Small intestine (tissue), 7 donors: ENCODE measurements around the gene APP. TPM values are rescaled to one million over a fixed set of nuclear protein-coding genes. Genes with fewer than 3 reads are reported as not detected.

Experiments used
- DNase-seq, 2 donors: peaks; one replicate each; pipeline versions ENCODE4 v3.0.0 to v3.0.0-alpha.2; 2013
- FAIRE-seq: peaks from 2 replicates; lab custom pipeline; 2012; peaks lifted over from hg19 to GRCh38; lab: Jason Lieb, UNC
- H3K27ac ChIP-seq, 3 donors: one replicate each; pipeline ENCODE4 v1.5.1; 2013; ENCODE audit warnings: low read length in 2 of 3, mild to moderate bottlenecking in 2 of 3, control low read depth in 1 of 3, inconsistent platforms in 1 of 3, low read depth in 1 of 3, moderate library complexity in 1 of 3
- H3K27me3 ChIP-seq, 3 donors: one replicate each; pipeline ENCODE4 v1.6.1; 2013; ENCODE audit warnings: low read length in 3 of 3, inconsistent platforms in 1 of 3; ENCODE audit not compliant: control insufficient read depth in 3 of 3, insufficient read depth in 3 of 3
- H3K36me3 ChIP-seq, 3 donors: one replicate each; pipeline ENCODE4 v1.6.1; 2013; ENCODE audit warnings: low read length in 3 of 3, inconsistent platforms in 1 of 3, low read depth in 1 of 3, mild to moderate bottlenecking in 1 of 3, moderate library complexity in 1 of 3; ENCODE audit not compliant: control insufficient read depth in 3 of 3, insufficient read depth in 2 of 3
- H3K4me1 ChIP-seq, 3 donors: one replicate each; pipeline ENCODE4 v1.6.1; 2013; ENCODE audit warnings: low read length in 2 of 3, inconsistent platforms in 1 of 3, low read depth in 1 of 3, mild to moderate bottlenecking in 1 of 3, moderate library complexity in 1 of 3; ENCODE audit not compliant: control insufficient read depth in 3 of 3, insufficient read depth in 2 of 3
- H3K4me3 ChIP-seq, 3 donors: one replicate each; pipeline ENCODE4 v1.5.1; 2013; ENCODE audit warnings: low read length in 3 of 3, control low read depth in 1 of 3, inconsistent platforms in 1 of 3, low read depth in 1 of 3, mild to moderate bottlenecking in 1 of 3, moderate library complexity in 1 of 3
- H3K9me3 ChIP-seq, 2 donors: one replicate each; pipeline ENCODE4 v1.6.1; 2013; ENCODE audit warnings: low read depth in 1 of 2, low read length in 1 of 2; ENCODE audit not compliant: control insufficient read depth in 2 of 2, insufficient read depth in 1 of 2
- WGBS, 3 donors: extraction: QIAGEN DNeasy Blood & Tissue Kit; methylation state at CpG; one replicate each; pipeline ENCODE4 v1.1.7; 2013; 5-methylcytosine and 5-hydroxymethylcytosine counted together
- polyA plus RNA-seq, 4 donors: library from polyadenylated mRNA; stranded (reverse) in 3 of 4; unstranded in 1 of 4; fragments of 200-250 nt in 3 of 4; fragments of 120-200 nt in 1 of 4; gene quantifications; one replicate each; pipeline versions ENCODE4 v1.2.1 to v1.2.3, GENCODE V29; 2013
- donor health status: healthy with polysubstance abuse.
- donor health status: control.
- donor health status: control.
- donor health status: Bipolar disorder and iron deficiency.
- donor health status: healthy.

Gene APP
- polyA plus RNA-seq, 4 donors = 28.6 to 319 (median 124) TPM

DNA sequence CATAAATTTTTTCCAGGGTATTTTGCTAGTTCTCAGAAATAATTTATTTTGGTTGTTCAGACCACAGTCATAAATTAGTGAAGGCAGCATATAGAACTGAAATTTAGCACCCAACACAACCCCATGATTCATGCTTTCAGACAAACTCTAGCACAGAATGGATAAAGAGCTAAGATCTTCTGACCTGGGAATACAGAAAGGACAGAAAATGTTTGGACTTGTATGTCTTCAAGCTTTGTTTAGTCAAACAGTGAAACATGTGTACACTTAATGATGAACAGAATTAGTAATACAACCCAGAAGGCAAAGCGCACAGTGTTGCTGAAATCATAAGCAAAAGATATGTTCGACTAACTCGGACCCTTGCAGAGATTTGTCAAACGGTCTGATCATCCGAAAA lies 205.6 kb downstream of the APP start:
- peaks cover 0 to 3% (median 0%) of the 10 kb centered on the region in 3 donors for H3K4me1 ChIP-seq
- no peak overlapping the region for H3K27ac ChIP-seq
- peaks cover 0 to 11% (median 2%) of the 10 kb centered on the region in 3 donors for H3K36me3 ChIP-seq
- WGBS, 3 donors = 90 to 95% (median 93%) methylated on average over 5 of the region's 5 CpGs
- no peaks in the 10 kb centered on the region for H3K9me3 ChIP-seq
- no peak for FAIRE-seq
- no peak overlapping the region for H3K4me3 ChIP-seq
- DNase-seq = no peak
- H3K27me3 ChIP-seq = no peaks in the 10 kb centered on the region

DNA sequence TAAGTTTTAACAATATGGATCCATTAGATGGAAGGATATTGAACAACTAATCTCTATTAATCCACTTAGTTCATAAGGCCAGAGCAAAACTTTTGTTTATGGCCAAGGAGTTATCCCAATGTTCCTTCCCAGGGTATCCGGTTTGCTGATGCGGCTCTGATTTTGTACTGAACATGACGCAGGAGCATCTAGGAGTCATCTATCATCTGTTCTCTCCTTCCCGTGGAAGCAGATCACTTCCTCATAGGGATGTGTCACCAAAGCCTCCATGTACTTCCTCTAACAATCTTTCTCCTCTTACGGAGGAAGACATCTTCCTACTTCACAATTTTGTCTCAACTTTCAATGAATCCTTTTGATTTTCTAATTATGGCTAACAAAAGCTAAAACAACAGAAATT lies 206.6 kb downstream of the APP start:
- H3K27ac ChIP-seq = peak overlapping the region in 1 of 3 donors; percentile 39
- DNase-seq = no peak
- H3K4me1 ChIP-seq = peaks cover 0 to 3% (median 0%) of the 10 kb centered on the region in 3 donors
- H3K4me3 ChIP-seq = no peak overlapping the region
- 81 to 87% (median 85%) methylated on average over 5 of the region's 5 CpGs for WGBS, 3 donors
- peaks cover 0 to 6% (median 2%) of the 10 kb centered on the region in 3 donors for H3K36me3 ChIP-seq
- FAIRE-seq = no peak
- H3K27me3 ChIP-seq = no peaks in the 10 kb centered on the region
- no peaks in the 10 kb centered on the region for H3K9me3 ChIP-seq

- WGBS, 3 donors = 10 to 56% (median 38%) methylated on average over 5 of the region's 5 CpGs
- Histone ChIP-seq H3K27ac (no peak overlapping the region), H3K4me3 (no peak overlapping the region), H3K9me3 (no peaks in the 10 kb centered on the region), H3K27me3 (no peaks in the 10 kb centered on the region), H3K4me1 (peaks cover 0 to 3% (median 0%) of the 10 kb centered on the region in 3 donors), H3K36me3 (peaks cover 0 to 6% (median 2%) of the 10 kb centered on the region in 3 donors)
- DNase-seq (peak in 1 of 2 donors; percentile 59), FAIRE-seq (no peak)
These were observed 207.4 kb downstream of the APP start for GRCh38 chr21:25963181-25963580.

GRCh38 chr21:25961042-25961441 lies 209.5 kb downstream of the APP start:
- DNase-seq = no peak
- 48 to 74% (median 56%) methylated on average over 3 of the region's 3 CpGs for WGBS, 3 donors
- Histone ChIP-seq H3K4me1 (peaks cover 0 to 3% (median 0%) of the 10 kb centered on the region in 3 donors), H3K9me3 (no peaks in the 10 kb centered on the region), H3K27ac (no peak overlapping the region), H3K36me3 (peaks cover 0 to 4% (median 2%) of the 10 kb centered on the region in 3 donors), H3K4me3 (no peak overlapping the region), H3K27me3 (no peaks in the 10 kb centered on the region)
- no peak for FAIRE-seq

GRCh38 chr21:25960402-25960801 lies 210.2 kb downstream of the APP start:
- WGBS, 3 donors = 89 to 96% (median 93%) methylated on average over 4 of the region's 4 CpGs
- Histone ChIP-seq H3K36me3 (peaks cover 0 to 6% (median 1%) of the 10 kb centered on the region in 3 donors), H3K9me3 (no peaks in the 10 kb centered on the region), H3K27me3 (no peaks in the 10 kb centered on the region), H3K4me1 (peaks cover 0 to 3% (median 0%) of the 10 kb centered on the region in 3 donors), H3K27ac (no peak overlapping the region), H3K4me3 (no peak overlapping the region)
- FAIRE-seq = no peak
- DNase-seq = no peak

- Histone ChIP-seq H3K4me1 (peaks cover 0 to 3% (median 0%) of the 10 kb centered on the region in 3 donors), H3K36me3 (peaks cover 0 to 7% (median 1%) of the 10 kb centered on the region in 3 donors), H3K4me3 (no peak overlapping the region), H3K27me3 (no peaks in the 10 kb centered on the region), H3K27ac (no peak overlapping the region), H3K9me3 (no peaks in the 10 kb centered on the region)
- DNase-seq = no peak
- WGBS, 3 donors = 68 to 77% (median 71%) methylated on average over 3 of the region's 3 CpGs
- FAIRE-seq = no peak
These were observed 210.8 kb downstream of the APP start for GRCh38 chr21:25959799-25960198.

DNA sequence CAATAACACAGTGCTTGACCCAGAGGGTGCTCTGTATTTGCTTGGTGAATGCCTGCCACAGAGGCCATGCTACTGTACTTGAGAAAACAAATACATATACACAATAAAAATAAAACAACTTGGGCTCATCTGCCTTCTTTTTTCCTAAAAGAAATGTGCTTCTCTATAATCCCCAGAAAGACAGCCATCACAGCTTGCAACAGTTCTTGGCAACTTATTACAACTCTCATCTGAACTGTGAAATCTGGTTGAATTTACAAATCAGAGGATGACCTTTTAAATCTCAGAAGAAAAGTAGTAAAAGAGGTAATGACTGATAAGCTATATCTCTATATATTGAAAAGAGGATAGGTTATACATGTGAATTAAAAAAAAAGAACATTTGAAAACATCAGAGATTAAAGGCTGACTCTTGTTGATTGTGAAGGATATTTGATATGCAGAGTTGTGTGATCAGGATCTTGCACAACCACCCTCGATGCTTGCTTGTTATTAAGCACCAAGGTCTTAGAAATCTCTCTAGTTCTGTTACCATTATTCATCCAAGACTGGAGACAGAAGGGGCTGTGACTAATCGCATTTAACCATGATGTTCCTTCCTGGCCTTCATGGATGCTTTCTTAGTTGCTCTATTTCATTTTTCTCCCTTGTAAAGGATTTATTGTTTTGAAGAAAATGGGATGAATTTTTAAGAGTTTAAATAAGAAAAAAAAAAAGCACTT lies 213.4 kb downstream of the APP start:
- Histone ChIP-seq H3K36me3 (peaks cover 0 to 4% (median 1%) of the 10 kb centered on the region in 3 donors), H3K27ac (no peak overlapping the region), H3K9me3 (no peaks in the 10 kb centered on the region), H3K4me3 (no peak overlapping the region), H3K4me1 (peaks cover 0 to 3% (median 0%) of the 10 kb centered on the region in 3 donors), H3K27me3 (no peaks in the 10 kb centered on the region)
- 54 to 62% (median 60%) methylated on average over 2 of the region's 2 CpGs for WGBS, 3 donors
- FAIRE-seq (no peak), DNase-seq (no peak)

DNA sequence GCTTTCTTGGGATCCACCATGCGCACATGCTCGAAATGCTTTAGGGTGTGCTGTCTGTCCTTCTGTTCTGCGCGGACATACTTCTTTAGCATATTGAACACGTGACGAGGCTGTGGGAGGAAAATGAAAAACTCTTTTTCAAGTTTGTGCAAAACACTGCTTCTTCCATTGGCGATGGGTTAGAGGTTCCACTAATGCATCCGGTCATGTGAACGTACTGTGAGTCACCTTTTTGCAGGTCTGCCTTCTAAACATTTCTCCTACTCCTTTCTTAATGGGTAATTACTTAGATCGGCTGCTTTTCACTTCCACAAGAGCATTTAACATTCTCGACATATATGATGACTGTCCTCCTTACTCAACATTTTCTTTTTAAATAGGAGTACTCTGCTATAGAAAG lies 214.9 kb downstream of the APP start:
- DNase-seq = no peak
- Histone ChIP-seq H3K27me3 (no peaks in the 10 kb centered on the region), H3K9me3 (no peaks in the 10 kb centered on the region), H3K36me3 (peaks cover 0 to 4% (median 1%) of the 10 kb centered on the region in 3 donors), H3K4me1 (no peaks in the 10 kb centered on the region), H3K27ac (no peak overlapping the region), H3K4me3 (no peak overlapping the region)
- 94 to 96% (median 96%) methylated on average over 11 of the region's 11 CpGs for WGBS, 3 donors
- FAIRE-seq = no peak
